Thoracic aorta (tissue), 2 donors: Measurements from ENCODE around the gene KLHL1. TPM values are rescaled to one million over a fixed set of nuclear protein-coding genes. Genes with fewer than 3 reads are reported as not detected.

Experiments used
- ATAC-seq: fragments of 150-250 bp; one replicate; pipeline ENCODE4 v1.8.0; 2017; ENCODE audit warnings: low read depth; ENCODE audit not compliant: insufficient number of reproducible peaks, low FRiP score
- DNase-seq: peaks from one replicate; pipeline ENCODE4 v3.0.0-alpha.2; 2020; ENCODE audit warnings: low spot score
- H3K27ac ChIP-seq, 2 donors: fragments of 200-600 bp; sonication (generic); 1 replicate in 1 of 2; 2 replicates in 1 of 2; pipeline ENCODE4 v1.5.1; 2016; ENCODE audit warnings: mild to moderate bottlenecking in 2 of 2, moderate library complexity in 2 of 2
- H3K27me3 ChIP-seq: fragments of 200-600 bp; sonication (generic); replicated peaks from 2 replicates; pipeline ENCODE4 v1.6.0; 2016; ENCODE audit warnings: mild to moderate bottlenecking; ENCODE audit not compliant: insufficient read depth
- H3K36me3 ChIP-seq: fragments of 200-600 bp; sonication (generic); one replicate; pipeline ENCODE4 v1.5.1; 2016
- H3K4me1 ChIP-seq, 2 donors: fragments of 200-600 bp; sonication (generic); 1 replicate in 1 of 2; 2 replicates in 1 of 2; pipeline versions ENCODE4 v1.5.1 to v1.6.0; 2016; ENCODE audit warnings: low read depth in 2 of 2, mild to moderate bottlenecking in 1 of 2; ENCODE audit not compliant: control insufficient read depth in 1 of 2
- H3K4me3 ChIP-seq: fragments of 200-600 bp; sonication (generic); 2 replicates; pipeline ENCODE4 v1.5.1; 2016; ENCODE audit warnings: mild to moderate bottlenecking
- H3K9me3 ChIP-seq: fragments of 200-600 bp; sonication (generic); 2 replicates; pipeline ENCODE4 v1.5.1; 2016
- total RNA-seq, 2 donors: library from RNA; depleted of rRNA; stranded (reverse); fragments of >200 nt; gene quantifications; one replicate each; pipeline versions ENCODE4 v1.1.0 to v1.2.3, GENCODE V29; 2016
- TF ChIP-seq, protein P1 (sequence below): fragments of 200-600 bp; sonication (generic); IDR thresholded peaks from one replicate; pipeline ENCODE4 v1.5.1; 2019; ENCODE audit warnings: antibody characterized with exemption

KLHL1 gene
- total RNA-seq, 2 donors from 2014 or later: not detected

DNA sequence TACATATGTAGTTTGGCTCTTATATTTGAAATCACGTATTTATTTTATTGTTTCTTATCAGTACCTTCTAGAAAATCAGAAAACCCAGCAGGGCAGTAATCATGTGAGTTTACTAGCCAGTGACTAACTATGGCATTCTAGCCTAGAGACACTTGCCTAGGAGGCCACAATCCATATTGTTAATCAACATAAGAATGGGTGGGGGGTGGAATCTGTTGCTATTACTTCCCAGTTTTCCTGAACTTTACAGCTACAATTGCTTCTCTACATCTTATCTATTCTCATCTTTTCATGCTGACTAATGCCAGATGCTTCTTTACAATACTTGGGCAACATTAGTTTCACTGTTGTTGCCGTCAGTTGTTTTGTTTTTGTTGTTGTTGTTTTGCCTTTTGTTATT lies 19.3 kb downstream of the KLHL1 start:
- Histone ChIP-seq H3K4me3 (no peak overlapping the region), H3K27ac (no peak overlapping the region), H3K36me3 (no peaks in the 10 kb centered on the region), H3K9me3 (no peaks in the 10 kb centered on the region), H3K27me3 (no peaks in the 10 kb centered on the region), H3K4me1 (no peaks in the 10 kb centered on the region)
- DNase-seq: no peak
- no peak for ATAC-seq
- TF ChIP-seq, protein P1, sequence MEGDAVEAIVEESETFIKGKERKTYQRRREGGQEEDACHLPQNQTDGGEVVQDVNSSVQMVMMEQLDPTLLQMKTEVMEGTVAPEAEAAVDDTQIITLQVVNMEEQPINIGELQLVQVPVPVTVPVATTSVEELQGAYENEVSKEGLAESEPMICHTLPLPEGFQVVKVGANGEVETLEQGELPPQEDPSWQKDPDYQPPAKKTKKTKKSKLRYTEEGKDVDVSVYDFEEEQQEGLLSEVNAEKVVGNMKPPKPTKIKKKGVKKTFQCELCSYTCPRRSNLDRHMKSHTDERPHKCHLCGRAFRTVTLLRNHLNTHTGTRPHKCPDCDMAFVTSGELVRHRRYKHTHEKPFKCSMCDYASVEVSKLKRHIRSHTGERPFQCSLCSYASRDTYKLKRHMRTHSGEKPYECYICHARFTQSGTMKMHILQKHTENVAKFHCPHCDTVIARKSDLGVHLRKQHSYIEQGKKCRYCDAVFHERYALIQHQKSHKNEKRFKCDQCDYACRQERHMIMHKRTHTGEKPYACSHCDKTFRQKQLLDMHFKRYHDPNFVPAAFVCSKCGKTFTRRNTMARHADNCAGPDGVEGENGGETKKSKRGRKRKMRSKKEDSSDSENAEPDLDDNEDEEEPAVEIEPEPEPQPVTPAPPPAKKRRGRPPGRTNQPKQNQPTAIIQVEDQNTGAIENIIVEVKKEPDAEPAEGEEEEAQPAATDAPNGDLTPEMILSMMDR: no peak

DNA sequence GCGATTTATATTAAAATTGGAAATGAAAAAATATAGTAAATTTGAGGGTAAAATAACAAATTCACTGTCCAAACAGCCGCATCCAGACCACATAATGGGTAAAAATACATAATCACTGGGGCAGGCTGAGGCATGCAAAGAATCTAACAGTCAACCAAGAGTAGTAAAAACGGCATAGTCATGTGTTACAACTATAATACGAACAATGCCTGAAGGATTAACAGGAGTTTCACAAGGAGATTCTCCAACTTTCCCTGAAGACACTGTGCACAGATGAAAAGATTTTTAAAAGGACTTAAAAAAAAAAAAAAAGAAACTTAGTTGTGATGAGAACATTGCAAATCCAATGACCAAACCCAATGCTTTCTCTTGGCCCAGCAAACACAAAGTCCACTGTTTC lies 21.0 kb downstream of the KLHL1 start:
- Histone ChIP-seq H3K4me1 (no peaks in the 10 kb centered on the region), H3K27me3 (no peaks in the 10 kb centered on the region), H3K36me3 (no peaks in the 10 kb centered on the region), H3K9me3 (no peaks in the 10 kb centered on the region), H3K27ac (no peak overlapping the region), H3K4me3 (no peak overlapping the region)
- TF ChIP-seq, protein P1: no peak
- no peak for DNase-seq
- ATAC-seq: no peak

DNA sequence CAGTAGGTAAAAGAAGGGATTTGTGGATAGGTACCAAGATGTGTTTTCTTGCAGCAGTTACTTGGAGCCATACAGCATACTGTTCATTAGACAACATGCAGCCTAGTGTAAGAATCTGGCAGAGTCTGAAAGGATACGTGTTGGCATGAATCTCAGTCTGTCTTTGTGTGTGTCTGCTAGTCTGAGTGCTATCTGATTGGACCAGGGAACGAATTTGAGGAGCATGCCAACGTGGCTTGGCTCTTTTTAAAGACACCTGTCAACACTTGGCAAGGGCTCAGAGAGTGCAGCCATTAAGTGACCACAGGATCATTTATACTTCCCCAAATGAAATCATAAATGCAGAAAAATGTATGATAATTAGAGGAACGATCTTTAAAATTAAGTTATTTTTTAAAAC lies 28.2 kb downstream of the KLHL1 start:
- TF ChIP-seq, protein P1: no peak
- no peak overlapping the region for H3K27ac ChIP-seq
- no peak for ATAC-seq

DNA sequence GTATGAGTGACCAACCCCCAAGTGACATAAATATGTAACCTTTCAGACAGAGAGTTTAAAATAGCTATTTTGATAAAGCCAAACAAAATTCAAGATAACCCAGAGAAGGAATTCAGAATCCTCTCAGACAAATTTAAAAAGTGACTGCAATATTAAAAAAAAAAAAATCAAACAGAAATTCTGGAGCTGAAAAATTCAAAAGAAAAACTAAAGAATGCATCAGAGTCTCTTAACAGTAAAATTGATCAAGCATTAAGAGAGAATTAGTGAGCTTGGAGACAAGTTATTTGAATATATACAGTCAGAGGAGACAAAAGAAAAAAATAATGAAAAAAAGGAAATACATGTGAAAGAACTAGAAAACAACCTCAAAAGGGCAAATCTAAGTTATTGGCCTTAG lies 53.7 kb downstream of the KLHL1 start:
- no peak for DNase-seq
- Histone ChIP-seq H3K36me3 (no peaks in the 10 kb centered on the region), H3K9me3 (no peaks in the 10 kb centered on the region), H3K27ac (no peak overlapping the region), H3K4me1 (no peaks in the 10 kb centered on the region), H3K4me3 (no peak overlapping the region), H3K27me3 (no peaks in the 10 kb centered on the region)
- TF ChIP-seq, protein P1: no peak
- ATAC-seq: no peak

More for the DNA sequence above, 28.2 kb downstream of the KLHL1 start:
- Histone ChIP-seq H3K4me1 (no peaks in the 10 kb centered on the region), H3K27me3 (no peaks in the 10 kb centered on the region), H3K9me3 (no peaks in the 10 kb centered on the region), H3K36me3 (no peaks in the 10 kb centered on the region), H3K4me3 (no peak overlapping the region)
- no peak for DNase-seq

DNA sequence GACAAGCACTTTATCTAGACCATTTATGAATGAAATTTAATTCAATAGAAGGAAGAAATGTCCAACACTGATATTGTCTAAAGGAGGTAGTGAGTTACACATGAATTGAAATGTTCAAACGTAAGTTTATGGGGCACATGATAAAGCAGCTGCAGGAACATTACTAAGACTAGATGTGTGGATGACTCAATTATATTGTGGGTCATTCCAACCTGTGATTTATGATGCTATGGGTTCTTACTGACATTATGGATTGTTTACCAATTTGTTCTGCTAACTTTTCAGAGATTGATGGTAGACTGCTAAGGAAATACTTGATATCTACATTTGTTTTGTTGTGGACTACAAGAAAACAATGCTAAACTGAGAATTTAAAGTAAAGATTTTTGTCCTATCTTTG lies 56.7 kb downstream of the KLHL1 start:
- ATAC-seq (no peak), DNase-seq (no peak)
- no peaks in the 10 kb centered on the region for H3K27me3 ChIP-seq
- TF ChIP-seq, protein P1: no peak
- H3K9me3 ChIP-seq: no peaks in the 10 kb centered on the region
- H3K4me1 ChIP-seq: no peaks in the 10 kb centered on the region
- no peak overlapping the region for H3K4me3 ChIP-seq
- H3K27ac ChIP-seq: no peak overlapping the region
- no peaks in the 10 kb centered on the region for H3K36me3 ChIP-seq
